Islet precursor cell (in vitro differentiated cells): ENCODE data around the gene MYLK3.
"Not testable (repeated sequence)": the region's sequence is repeated elsewhere in the genome, so short reads cannot be mapped to it uniquely, and the experiment has no call there.

Source experiments
- DNase-seq: peaks from one replicate; pipeline ENCODE4 v3.0.0-alpha.2; 2018

Gene MYLK3

GRCh38 chr16:46689365-46690280 is 58.5 kb downstream of the MYLK3 start, which contains the start of gene ORC6:
Gene ORC6, plus strand, starts transcription at chr16:46689659. Its CDS starts 47 bp downstream, at chr16:46689706.
- DNase-seq: peak; percentile 98

GRCh38 chr16:46688654-46689364 is 59.3 kb downstream of the MYLK3 start, which contains the start of gene VPS35:
Gene VPS35, minus strand, starts transcription at chr16:46689178. Its CDS starts 45 bp downstream, at chr16:46689133.
- peak; percentile 100 for DNase-seq

- no peak for DNase-seq
Observed at GRCh38 chr16:46688101-46688653, 60.0 kb downstream of the MYLK3 start.

DNA sequence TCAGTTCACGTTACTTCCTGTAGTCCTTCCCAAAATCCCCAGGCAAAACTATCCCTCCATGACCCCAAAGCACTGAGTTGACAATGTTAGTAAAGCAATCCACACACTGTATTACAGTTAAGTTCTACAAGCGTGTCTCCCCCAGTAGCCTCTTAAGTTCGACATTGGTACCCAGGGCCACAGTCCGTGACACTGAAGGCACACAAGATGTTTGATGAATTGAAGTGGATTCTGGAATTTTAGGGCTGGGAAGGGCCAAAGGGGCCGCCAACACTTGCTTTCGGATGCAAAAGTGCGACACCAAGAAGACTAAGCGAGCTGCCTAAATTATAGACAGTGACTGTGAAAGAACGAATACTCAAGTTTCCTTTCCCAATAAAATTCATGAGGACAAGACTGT is 60.7 kb downstream of the MYLK3 start:
- DNase-seq: no peak

DNA sequence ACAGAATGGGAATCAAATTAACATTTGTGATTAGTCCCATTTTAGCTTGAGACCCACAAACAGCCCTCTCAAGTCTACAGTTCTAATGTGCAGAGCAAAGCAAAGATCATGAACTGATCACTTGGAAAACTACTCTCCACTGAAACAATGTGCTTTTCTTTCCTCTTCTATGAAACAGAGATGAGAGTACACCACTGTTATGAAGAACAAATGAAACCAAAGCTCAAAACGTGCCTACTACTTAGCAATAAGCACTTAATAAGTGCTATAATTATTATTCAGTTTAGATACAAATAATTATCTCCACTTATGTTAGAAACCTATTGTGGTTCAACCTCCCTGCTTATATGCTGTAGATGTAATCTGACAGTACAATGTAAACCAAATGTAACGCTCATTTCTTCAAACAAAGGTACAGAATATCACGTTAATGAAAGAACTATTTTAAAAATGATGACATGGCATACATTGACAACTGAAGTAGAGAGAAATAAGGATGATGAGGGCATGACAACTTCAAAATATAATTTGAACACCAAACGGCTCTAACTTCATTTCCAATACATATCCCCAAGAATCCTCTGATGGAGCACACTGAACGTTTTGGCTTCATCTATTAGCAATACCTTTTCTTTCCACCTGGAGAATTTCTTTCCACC is 61.2 kb downstream of the MYLK3 start:
- no peak for DNase-seq

DNA sequence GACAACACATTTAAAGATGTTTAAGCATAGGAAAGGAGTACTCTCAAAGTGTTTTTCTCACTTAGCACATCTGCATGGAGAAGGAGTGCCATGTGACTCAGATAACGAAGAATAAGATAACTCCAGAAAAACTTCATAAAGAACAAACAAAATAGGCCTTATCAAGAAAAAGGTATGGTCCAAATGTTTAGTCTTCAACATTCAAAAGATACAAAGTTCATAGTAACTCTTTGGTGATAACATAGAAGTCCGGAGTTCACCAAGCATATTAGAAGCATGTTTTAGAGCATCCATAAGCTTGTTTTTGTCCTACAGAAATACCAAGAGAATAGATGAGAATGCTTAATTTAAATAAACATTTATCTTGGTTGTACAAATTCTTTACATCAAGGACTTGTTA is 66.3 kb downstream of the MYLK3 start:
- DNase-seq: not testable (repeated sequence)

- not testable (repeated sequence) for DNase-seq
Observed at GRCh38 chr16:46677943-46678342, 70.2 kb downstream of the MYLK3 start.

- peak; percentile 80 for DNase-seq
Observed at GRCh38 chr16:46673320-46674013, 74.7 kb downstream of the MYLK3 start.

DNA sequence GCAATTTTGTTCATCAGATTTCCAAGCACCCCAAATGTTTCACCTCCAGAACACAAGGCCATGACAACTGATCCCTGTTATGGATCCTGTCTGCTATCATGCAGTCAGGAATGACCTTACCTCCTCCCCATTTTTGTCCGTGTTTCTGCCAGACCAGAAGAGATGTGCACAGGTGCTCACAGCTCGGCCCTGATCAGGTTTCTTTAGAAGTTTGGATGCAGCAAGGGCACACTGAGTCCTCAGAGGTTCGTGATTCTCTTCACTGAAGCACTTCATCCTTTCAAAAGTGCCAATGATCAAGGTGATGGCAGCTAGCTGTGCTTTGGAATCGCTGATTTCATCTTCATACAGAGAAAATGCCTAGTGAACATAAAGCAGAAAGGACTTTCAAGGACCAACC is 86.0 kb downstream of the MYLK3 start:
- no peak for DNase-seq

DNA sequence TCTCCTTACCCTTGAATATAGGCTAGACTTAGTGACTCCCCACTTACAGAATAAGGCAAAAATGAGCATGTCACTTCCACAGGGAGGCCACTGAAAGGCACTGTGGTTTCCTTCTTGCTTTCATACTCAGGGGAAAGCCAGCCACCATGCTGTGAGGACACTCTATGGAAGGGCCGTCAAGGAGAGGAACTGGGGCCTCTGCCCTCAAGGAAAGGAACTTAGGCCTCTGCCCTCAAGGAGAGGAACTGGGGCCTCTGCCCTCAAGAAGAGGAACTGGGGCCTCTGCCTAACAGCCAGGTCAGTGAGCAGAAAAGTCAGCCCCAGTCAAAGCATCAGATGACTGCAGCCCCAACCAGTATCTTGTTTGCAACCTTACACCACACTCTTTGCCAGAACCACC is 89.2 kb downstream of the MYLK3 start:
- DNase-seq: no peak
